Activated effector memory CD4-positive, alpha-beta T cell treated with anti-CD3 and anti-CD28 coated beads, Interleukin-2, amount 50 U/mL, for 16 hours (primary cell): Measurements from ENCODE around the gene CNNM4.
A peak's percentile ranks its signal among the peaks of the same experiment; 100 is the strongest.
"Not testable (repeated sequence)": the region's sequence is repeated elsewhere in the genome, so short reads cannot be mapped to it uniquely, and the experiment has no call there.

Experiments used
- DNase-seq: peaks from one replicate; pipeline ENCODE4 v3.0.0-alpha.2; 2020

CNNM4 gene

GRCh38 chr2:96795076-96795475 is 34.4 kb downstream of the CNNM4 start:
- DNase-seq = no peak

- DNase-seq = not testable (repeated sequence)
These were observed 35.8 kb downstream of the CNNM4 start for GRCh38 chr2:96796497-96796896.

GRCh38 chr2:96797066-96797625 is 36.4 kb downstream of the CNNM4 start:
- DNase-seq = no peak

GRCh38 chr2:96798733-96799622 is 38.3 kb downstream of the CNNM4 start:
- no peak for DNase-seq

- DNase-seq = no peak
These were observed 38.9 kb downstream of the CNNM4 start for GRCh38 chr2:96799623-96799935.

- no peak for DNase-seq
These were observed 39.6 kb downstream of the CNNM4 start for GRCh38 chr2:96800061-96801004.

- DNase-seq = peak; percentile 89
These were observed 40.5 kb downstream of the CNNM4 start for GRCh38 chr2:96801005-96801785.

- DNase-seq = peak; percentile 81
These were observed 41.3 kb downstream of the CNNM4 start for GRCh38 chr2:96801786-96802595.

GRCh38 chr2:96802721-96803120 is 42.0 kb downstream of the CNNM4 start:
- DNase-seq = no peak

- DNase-seq = no peak
These were observed 44.3 kb downstream of the CNNM4 start for GRCh38 chr2:96804986-96805385.

GRCh38 chr2:96805946-96806345 is 45.2 kb downstream of the CNNM4 start:
- DNase-seq = not testable (repeated sequence)

- peak; percentile 77 for DNase-seq
These were observed 45.9 kb downstream of the CNNM4 start for GRCh38 chr2:96806468-96807126.

- DNase-seq = no peak
These were observed 46.4 kb downstream of the CNNM4 start for GRCh38 chr2:96807127-96807471.

GRCh38 chr2:96808176-96808837 is 47.6 kb downstream of the CNNM4 start:
- no peak for DNase-seq

- no peak for DNase-seq
These were observed 48.6 kb downstream of the CNNM4 start for GRCh38 chr2:96809216-96809882.

GRCh38 chr2:96809951-96810782 is 49.5 kb downstream of the CNNM4 start:
- DNase-seq = no peak

GRCh38 chr2:96810783-96811192 is 50.1 kb downstream of the CNNM4 start:
- DNase-seq = no peak

- DNase-seq = no peak
These were observed 51.2 kb downstream of the CNNM4 start for GRCh38 chr2:96811917-96812316.

- no peak for DNase-seq
These were observed 53.0 kb downstream of the CNNM4 start for GRCh38 chr2:96813656-96814055.
